Peyer's patch (tissue), 4 donors: ENCODE results near the gene IFNAR1. TPM values are rescaled to one million over a fixed set of nuclear protein-coding genes. Genes with fewer than 3 reads are reported as not detected.

Experiments used
- DNase-seq, 3 donors: peaks; one replicate each; pipeline ENCODE4 v3.0.0-alpha.2; 2017 to 2019
- H3K27ac ChIP-seq, 4 donors: fragments of 200-600 bp; sonication (generic); one replicate each; pipeline ENCODE4 v1.5.1; 2016 to 2019
- H3K27me3 ChIP-seq, 2 donors: fragments of 200-600 bp; sonication (generic); one replicate each; pipeline ENCODE4 v1.5.1; 2019
- H3K36me3 ChIP-seq, 3 donors: fragments of 200-600 bp; sonication (generic); one replicate each; pipeline ENCODE4 v1.5.1; 2016 to 2019
- H3K4me1 ChIP-seq, 4 donors: fragments of 200-600 bp; sonication (generic); one replicate each; pipeline ENCODE4 v1.5.1; 2016 to 2019
- H3K4me3 ChIP-seq, 4 donors: fragments of 200-600 bp; sonication (generic); 1 replicate in 3 of 4; 2 replicates in 1 of 4; pipeline ENCODE4 v1.5.1; 2016 to 2019; ENCODE audit warnings: mild to moderate bottlenecking in 1 of 4
- H3K9me3 ChIP-seq, 4 donors: fragments of 200-600 bp; sonication (generic); one replicate each; pipeline ENCODE4 v1.5.1; 2016 to 2019; ENCODE audit warnings: mild to moderate bottlenecking in 1 of 4
- CTCF ChIP-seq, 6 experiments: fragments of 450-650 bp in 4 of 6; fragments of 200-600 bp in 2 of 6; sonication (generic) in 1 of 6; IDR thresholded peaks; one replicate each; pipeline ENCODE4 v1.5.1; 2017 to 2019; ENCODE audit warnings: antibody characterized with exemption in 6 of 6, mild to moderate bottlenecking in 3 of 6, moderate library complexity in 1 of 6
- POLR2A ChIP-seq, 2 donors: fragments of 450-650 bp; IDR thresholded peaks; one replicate each; pipeline ENCODE4 v1.5.1; 2017; ENCODE audit warnings: antibody characterized with exemption in 2 of 2, mild to moderate bottlenecking in 2 of 2, moderate library complexity in 2 of 2
- total RNA-seq, 4 donors: library from RNA; depleted of rRNA; stranded (reverse); fragments of >200 nt; gene quantifications; one replicate each; pipeline ENCODE4 v1.1.0, GENCODE V29; 2016

Gene IFNAR1
- total RNA-seq, 4 donors from 2014 or later: 14.9 to 23.1 (median 21.9) TPM

GRCh38 chr21:33386222-33386784 lies 61.5 kb downstream of the IFNAR1 start:
- DNase-seq: no peak
- Histone ChIP-seq H3K9me3 (no peaks in the 10 kb centered on the region), H3K36me3 (no peaks in the 10 kb centered on the region), H3K27ac (no peak overlapping the region), H3K4me3 (no peak overlapping the region), H3K4me1 (peaks cover 0 to 33% (median 25%) of the 10 kb centered on the region in 4 donors), H3K27me3 (no peaks in the 10 kb centered on the region)
- TF ChIP-seq POLR2A (IDR thresholded peaks at IDR 0.05) (no peak), CTCF (IDR thresholded peaks at IDR 0.05) (no peak)

DNA sequence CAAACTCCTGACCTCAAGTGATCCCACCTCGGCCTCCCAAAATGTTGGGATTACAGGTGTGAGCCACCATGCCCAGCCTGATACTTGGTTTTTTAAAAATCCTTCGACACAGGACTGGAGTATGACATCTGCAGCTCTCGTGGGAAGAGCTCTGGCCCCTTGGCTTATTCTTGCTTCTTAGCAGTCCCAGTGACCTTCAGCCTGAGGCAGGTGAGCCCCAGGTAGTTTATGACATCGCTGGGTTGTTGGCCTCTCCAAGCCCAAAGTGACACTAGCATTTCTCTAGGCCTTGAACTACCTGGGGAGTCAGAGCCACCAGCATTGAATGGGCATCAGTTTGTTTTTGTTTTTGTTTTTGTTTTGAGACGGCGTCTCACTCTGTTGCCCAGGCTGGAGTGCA lies 62.5 kb downstream of the IFNAR1 start:
- TF ChIP-seq CTCF (IDR thresholded peaks at IDR 0.05) (no peak), POLR2A (IDR thresholded peaks at IDR 0.05) (no peak)
- DNase-seq: no peak
- Histone ChIP-seq H3K9me3 (no peaks in the 10 kb centered on the region), H3K4me3 (no peak overlapping the region), H3K4me1 (peaks cover 0 to 33% (median 16%) of the 10 kb centered on the region in 4 donors), H3K27me3 (no peaks in the 10 kb centered on the region), H3K27ac (peak overlapping the region in 1 of 4 donors; percentile 3), H3K36me3 (no peaks in the 10 kb centered on the region)

DNA sequence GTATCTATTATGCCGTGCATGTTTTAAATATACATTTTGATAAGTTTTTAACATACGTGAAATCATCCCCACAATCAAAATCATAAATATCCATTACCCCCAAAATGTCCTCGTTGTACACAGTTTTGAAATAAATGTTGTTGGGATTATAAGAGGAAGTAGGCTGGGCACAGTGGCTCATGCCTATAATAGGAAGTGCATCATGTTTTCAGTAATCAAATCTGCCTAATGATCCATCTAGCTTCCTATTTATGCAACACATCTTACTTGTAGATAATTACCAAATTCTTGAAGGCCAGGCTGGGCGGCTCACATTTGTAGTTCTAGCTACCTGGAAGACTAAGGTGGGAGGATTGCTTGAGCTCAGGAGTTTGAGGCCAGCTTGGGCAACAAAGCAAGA lies 63.4 kb downstream of the IFNAR1 start:
- no peak for DNase-seq
- H3K27ac ChIP-seq: peak overlapping the region in 1 of 4 donors; percentile 42
- no peaks in the 10 kb centered on the region for H3K27me3 ChIP-seq
- H3K9me3 ChIP-seq: no peaks in the 10 kb centered on the region
- H3K36me3 ChIP-seq: no peaks in the 10 kb centered on the region
- TF ChIP-seq CTCF (IDR thresholded peaks at IDR 0.05) (no peak), POLR2A (IDR thresholded peaks at IDR 0.05) (no peak)
- no peak overlapping the region for H3K4me3 ChIP-seq
- H3K4me1 ChIP-seq: peaks cover 0 to 25% (median 9%) of the 10 kb centered on the region in 4 donors

GRCh38 chr21:33390479-33390878 lies 65.7 kb downstream of the IFNAR1 start:
- Histone ChIP-seq H3K9me3 (no peaks in the 10 kb centered on the region), H3K4me3 (no peak overlapping the region), H3K36me3 (no peaks in the 10 kb centered on the region), H3K4me1 (peaks cover 0 to 2% (median 0%) of the 10 kb centered on the region in 4 donors), H3K27ac (no peak overlapping the region), H3K27me3 (no peaks in the 10 kb centered on the region)
- DNase-seq: no peak
- TF ChIP-seq CTCF (IDR thresholded peaks at IDR 0.05): no peak
- no peak for TF ChIP-seq POLR2A (IDR thresholded peaks at IDR 0.05)

DNA sequence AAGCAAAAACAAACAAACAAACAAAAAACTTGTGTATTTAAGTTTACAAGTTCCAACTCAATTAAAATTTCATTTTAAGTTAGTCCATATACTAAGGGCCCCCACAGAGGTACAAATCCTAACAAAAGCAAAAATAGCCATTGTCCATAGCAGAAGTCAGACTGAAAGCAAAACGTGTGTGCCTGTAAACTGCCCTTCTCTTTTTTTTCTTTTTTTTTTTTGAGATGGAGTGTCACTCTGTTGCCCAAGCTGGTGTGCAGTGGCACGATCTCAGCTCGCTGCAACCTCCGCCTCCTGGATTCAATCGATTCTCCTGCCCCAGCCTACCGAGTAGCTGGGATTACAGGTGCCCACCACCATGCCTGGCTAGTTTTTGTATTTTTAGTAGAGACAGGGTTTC lies 66.9 kb downstream of the IFNAR1 start:
- no peak for DNase-seq
- no peak overlapping the region for H3K4me3 ChIP-seq
- TF ChIP-seq POLR2A (IDR thresholded peaks at IDR 0.05) (no peak), CTCF (IDR thresholded peaks at IDR 0.05) (no peak)
- H3K27ac ChIP-seq: no peak overlapping the region
- no peaks in the 10 kb centered on the region for H3K9me3 ChIP-seq
- no peaks in the 10 kb centered on the region for H3K4me1 ChIP-seq
- no peaks in the 10 kb centered on the region for H3K36me3 ChIP-seq
- H3K27me3 ChIP-seq: no peaks in the 10 kb centered on the region
